K562 (cell line): ENCODE results near the gene STK11. TPM values are rescaled to one million over a fixed set of nuclear protein-coding genes. Genes with fewer than 3 reads are reported as not detected.

Experiments used
- BACH1 ChIP-seq: fragments of 200-800 bp; sonication (Bioruptor generic); IDR thresholded peaks from 2 replicates; pipeline ENCODE4 v1.6.1; 2016; ENCODE audit warnings: missing genetic modification characterization, missing compliant biosample characterization
- EP300 ChIP-seq: IDR thresholded peaks from 2 replicates; pipeline ENCODE4 v1.6.1; 2012; ENCODE audit warnings: low read length, improper control_type of control experiment
- GATAD2B ChIP-seq: fragments of 450-650 bp; IDR thresholded peaks from 2 replicates; pipeline ENCODE4 v1.6.1; 2017; ENCODE audit warnings: mild to moderate bottlenecking, borderline replicate concordance
- KAT2B ChIP-seq: IDR thresholded peaks from one replicate; pipeline ENCODE4 v1.6.1; 2012; ENCODE audit warnings: low read depth, mild to moderate bottlenecking, control low read depth, inconsistent platforms, low read length, moderate library complexity
- MCM3 ChIP-seq: fragments of 450-650 bp; IDR thresholded peaks from 2 replicates; pipeline ENCODE4 v1.6.1; 2016
- NFIX ChIP-seq: fragments of 250-450 bp; sonication (Bioruptor Pico); IDR thresholded peaks from 2 replicates; pipeline ENCODE4 v1.4.0; 2020; ENCODE audit warnings: low read depth, mild to moderate bottlenecking, moderate library complexity
- POLR2G ChIP-seq: fragments of 200-400 bp; formaldehyde crosslinking; IDR thresholded peaks from 2 replicates; pipeline ENCODE4 v1.6.1; 2017; ENCODE audit warnings: low read depth, mild to moderate bottlenecking, antibody characterized with exemption, low read length, moderate library complexity
- RNF2 ChIP-seq: sonication (generic); IDR thresholded peaks from 2 replicates; pipeline ENCODE4 v1.6.1; 2016
- XRCC5 ChIP-seq: fragments of 200-400 bp; formaldehyde crosslinking; IDR thresholded peaks from 2 replicates; pipeline ENCODE4 v1.6.1; 2017; ENCODE audit warnings: low read depth, mild to moderate bottlenecking, low read length
- ZBTB8A ChIP-seq: fragments of 450-650 bp; IDR thresholded peaks from 2 replicates; pipeline ENCODE4 v1.6.1; 2018; ENCODE audit warnings: mild to moderate bottlenecking, moderate library complexity; ENCODE audit not compliant: partially characterized antibody
- ZEB2 ChIP-seq: fragments of 450-650 bp; IDR thresholded peaks from 2 replicates; pipeline ENCODE4 v1.6.1; 2016
- ZNF212 ChIP-seq: fragments of 450-650 bp; formaldehyde crosslinking; IDR thresholded peaks from 2 replicates; pipeline ENCODE4 v1.4.0; 2020; ENCODE audit warnings: mild to moderate bottlenecking
- ZNF311 ChIP-seq: fragments of 250-450 bp; sonication (Bioruptor Pico); IDR thresholded peaks from 2 replicates; pipeline ENCODE4 v1.4.0; 2020; ENCODE audit warnings: mild to moderate bottlenecking, moderate library complexity
- ZNF431 ChIP-seq: sonication (generic); formaldehyde crosslinking; IDR thresholded peaks from 2 replicates; pipeline ENCODE4 v1.8.0; 2022; ENCODE audit warnings: mild to moderate bottlenecking, missing genetic modification reagents
- ZNF444 ChIP-seq: fragments of 250-450 bp; sonication (Bioruptor Pico); IDR thresholded peaks from 2 replicates; pipeline ENCODE4 v1.4.0; 2020; ENCODE audit warnings: mild to moderate bottlenecking, moderate library complexity
- polyA plus RNA-seq, 8 experiments: library from polyadenylated mRNA; depleted of rRNA in 4 of 8; stranded (reverse) in 5 of 8; unstranded in 3 of 8; fragments of >200 nt; fragmentation: Nextera tagmentation in 2 of 8; fragmentation: Illumina TruSeq in 1 of 8; extraction: Ambion mirVana in 2 of 8; extraction: Trizol in 1 of 8; gene quantifications; 2 replicates each; pipeline versions ENCODE4 v1.2.1 to v1.2.3, GENCODE V29; 2011 to 2014; ENCODE audit warnings: inconsistent platforms in 1 of 8, missing spikeins in 1 of 8
- total RNA-seq, 7 experiments: library from RNA; depleted of rRNA in 6 of 7; stranded (reverse); fragments of >200 nt in 6 of 7; fragmentation: Illumina TruSeq in 2 of 7; extraction: Trizol in 2 of 7; gene quantifications; 2 replicates each; pipeline versions ENCODE4 v1.2.1 to v1.2.3, GENCODE V29; 2011 to 2021; ENCODE audit warnings: low replicate concordance in 1 of 7
- TF ChIP-seq, protein P1 (sequence below): sonication (generic); formaldehyde crosslinking; IDR thresholded peaks from 2 replicates; pipeline ENCODE4 v1.8.0; 2023; ENCODE audit warnings: missing genetic modification reagents, mild to moderate bottlenecking, borderline replicate concordance
- TF ChIP-seq, protein P2 (sequence below): IDR thresholded peaks from 2 replicates; pipeline ENCODE4 v1.6.1; 2016; ENCODE audit warnings: missing genetic modification characterization, missing compliant biosample characterization
- TF ChIP-seq, protein P3 (sequence below): fragments of 450-650 bp; IDR thresholded peaks from 2 replicates; pipeline ENCODE4 v1.6.1; 2017; ENCODE audit warnings: antibody characterized with exemption
- TF ChIP-seq, protein P4 (sequence below): conservative IDR thresholded peaks from 2 replicates; pipeline ENCODE4 v1.6.1; 2011; ENCODE audit warnings: low read depth, mild to moderate bottlenecking, low read length; ENCODE audit not compliant: control insufficient read depth

The STK11 gene
- total and polyA plus RNA-seq, 9 of the 15 experiments (the other 6 are each of a cell fraction or from before 2014, with no cell fraction given): 0.15 to 96.5 (median 31.7) TPM

DNA sequence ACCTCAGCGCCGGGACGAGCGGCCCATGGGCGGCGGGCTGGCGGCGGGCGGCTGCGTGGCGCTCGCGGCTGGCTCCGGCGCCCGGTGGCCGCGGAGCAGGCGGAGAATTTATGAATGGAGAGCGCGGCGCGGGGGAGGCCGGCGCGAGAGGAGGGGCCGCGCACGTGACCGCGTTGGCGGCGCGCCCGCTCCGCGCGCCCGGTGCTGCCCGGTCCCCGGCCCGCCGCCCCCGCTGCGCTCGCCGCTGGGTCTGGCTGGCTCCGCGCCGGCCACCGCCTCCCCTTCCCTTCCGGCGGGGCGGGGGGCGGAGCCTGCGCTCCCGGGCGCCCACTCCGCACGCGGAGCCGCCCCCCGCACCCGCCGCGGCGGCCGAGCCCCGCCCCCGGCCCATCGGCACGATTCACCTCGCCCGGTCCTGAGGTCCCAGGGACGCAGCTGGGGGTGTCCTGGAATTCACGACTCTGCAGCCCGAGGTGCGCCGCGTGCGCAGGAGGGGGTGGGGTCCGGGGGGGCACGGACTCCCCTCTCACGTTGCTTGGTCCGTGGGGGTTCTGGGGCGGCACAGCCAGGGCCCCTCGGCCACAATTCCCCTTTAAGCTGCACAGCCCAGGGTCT is 32.3 kb downstream of the STK11 start, which contains the start of gene CBARP (continued):
- no peak for TF ChIP-seq ZEB2
- TF ChIP-seq KAT2B: no peak
- peak; percentile 89; the same call in 1 of the 2 replicates for TF ChIP-seq GATAD2B
- no peak for TF ChIP-seq ZBTB8A
- no peak for TF ChIP-seq ZNF431 (CRISPR knock-in tag)
- no peak for TF ChIP-seq ZNF212 (CRISPR knock-in tag)
- TF ChIP-seq XRCC5: no peak
- TF ChIP-seq POLR2G: peak; percentile 27; the same call in 1 of the 2 replicates
- TF ChIP-seq ZNF311: no peak
- TF ChIP-seq ZNF444 (CRISPR knock-in tag): no peak
- TF ChIP-seq, protein P1, sequence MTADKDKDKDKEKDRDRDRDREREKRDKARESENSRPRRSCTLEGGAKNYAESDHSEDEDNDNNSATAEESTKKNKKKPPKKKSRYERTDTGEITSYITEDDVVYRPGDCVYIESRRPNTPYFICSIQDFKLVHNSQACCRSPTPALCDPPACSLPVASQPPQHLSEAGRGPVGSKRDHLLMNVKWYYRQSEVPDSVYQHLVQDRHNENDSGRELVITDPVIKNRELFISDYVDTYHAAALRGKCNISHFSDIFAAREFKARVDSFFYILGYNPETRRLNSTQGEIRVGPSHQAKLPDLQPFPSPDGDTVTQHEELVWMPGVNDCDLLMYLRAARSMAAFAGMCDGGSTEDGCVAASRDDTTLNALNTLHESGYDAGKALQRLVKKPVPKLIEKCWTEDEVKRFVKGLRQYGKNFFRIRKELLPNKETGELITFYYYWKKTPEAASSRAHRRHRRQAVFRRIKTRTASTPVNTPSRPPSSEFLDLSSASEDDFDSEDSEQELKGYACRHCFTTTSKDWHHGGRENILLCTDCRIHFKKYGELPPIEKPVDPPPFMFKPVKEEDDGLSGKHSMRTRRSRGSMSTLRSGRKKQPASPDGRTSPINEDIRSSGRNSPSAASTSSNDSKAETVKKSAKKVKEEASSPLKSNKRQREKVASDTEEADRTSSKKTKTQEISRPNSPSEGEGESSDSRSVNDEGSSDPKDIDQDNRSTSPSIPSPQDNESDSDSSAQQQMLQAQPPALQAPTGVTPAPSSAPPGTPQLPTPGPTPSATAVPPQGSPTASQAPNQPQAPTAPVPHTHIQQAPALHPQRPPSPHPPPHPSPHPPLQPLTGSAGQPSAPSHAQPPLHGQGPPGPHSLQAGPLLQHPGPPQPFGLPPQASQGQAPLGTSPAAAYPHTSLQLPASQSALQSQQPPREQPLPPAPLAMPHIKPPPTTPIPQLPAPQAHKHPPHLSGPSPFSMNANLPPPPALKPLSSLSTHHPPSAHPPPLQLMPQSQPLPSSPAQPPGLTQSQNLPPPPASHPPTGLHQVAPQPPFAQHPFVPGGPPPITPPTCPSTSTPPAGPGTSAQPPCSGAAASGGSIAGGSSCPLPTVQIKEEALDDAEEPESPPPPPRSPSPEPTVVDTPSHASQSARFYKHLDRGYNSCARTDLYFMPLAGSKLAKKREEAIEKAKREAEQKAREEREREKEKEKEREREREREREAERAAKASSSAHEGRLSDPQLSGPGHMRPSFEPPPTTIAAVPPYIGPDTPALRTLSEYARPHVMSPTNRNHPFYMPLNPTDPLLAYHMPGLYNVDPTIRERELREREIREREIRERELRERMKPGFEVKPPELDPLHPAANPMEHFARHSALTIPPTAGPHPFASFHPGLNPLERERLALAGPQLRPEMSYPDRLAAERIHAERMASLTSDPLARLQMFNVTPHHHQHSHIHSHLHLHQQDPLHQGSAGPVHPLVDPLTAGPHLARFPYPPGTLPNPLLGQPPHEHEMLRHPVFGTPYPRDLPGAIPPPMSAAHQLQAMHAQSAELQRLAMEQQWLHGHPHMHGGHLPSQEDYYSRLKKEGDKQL (CRISPR knock-in tag): no peak
- TF ChIP-seq, protein P2, sequence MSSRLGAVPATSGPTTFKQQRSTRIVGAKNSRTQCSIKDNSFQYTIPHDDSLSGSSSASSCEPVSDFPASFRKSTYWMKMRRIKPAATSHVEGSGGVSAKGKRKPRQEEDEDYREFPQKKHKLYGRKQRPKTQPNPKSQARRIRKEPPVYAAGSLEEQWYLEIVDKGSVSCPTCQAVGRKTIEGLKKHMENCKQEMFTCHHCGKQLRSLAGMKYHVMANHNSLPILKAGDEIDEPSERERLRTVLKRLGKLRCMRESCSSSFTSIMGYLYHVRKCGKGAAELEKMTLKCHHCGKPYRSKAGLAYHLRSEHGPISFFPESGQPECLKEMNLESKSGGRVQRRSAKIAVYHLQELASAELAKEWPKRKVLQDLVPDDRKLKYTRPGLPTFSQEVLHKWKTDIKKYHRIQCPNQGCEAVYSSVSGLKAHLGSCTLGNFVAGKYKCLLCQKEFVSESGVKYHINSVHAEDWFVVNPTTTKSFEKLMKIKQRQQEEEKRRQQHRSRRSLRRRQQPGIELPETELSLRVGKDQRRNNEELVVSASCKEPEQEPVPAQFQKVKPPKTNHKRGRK (tag): no peak
- no peak for TF ChIP-seq BACH1 (tag)
- TF ChIP-seq, protein P3, sequence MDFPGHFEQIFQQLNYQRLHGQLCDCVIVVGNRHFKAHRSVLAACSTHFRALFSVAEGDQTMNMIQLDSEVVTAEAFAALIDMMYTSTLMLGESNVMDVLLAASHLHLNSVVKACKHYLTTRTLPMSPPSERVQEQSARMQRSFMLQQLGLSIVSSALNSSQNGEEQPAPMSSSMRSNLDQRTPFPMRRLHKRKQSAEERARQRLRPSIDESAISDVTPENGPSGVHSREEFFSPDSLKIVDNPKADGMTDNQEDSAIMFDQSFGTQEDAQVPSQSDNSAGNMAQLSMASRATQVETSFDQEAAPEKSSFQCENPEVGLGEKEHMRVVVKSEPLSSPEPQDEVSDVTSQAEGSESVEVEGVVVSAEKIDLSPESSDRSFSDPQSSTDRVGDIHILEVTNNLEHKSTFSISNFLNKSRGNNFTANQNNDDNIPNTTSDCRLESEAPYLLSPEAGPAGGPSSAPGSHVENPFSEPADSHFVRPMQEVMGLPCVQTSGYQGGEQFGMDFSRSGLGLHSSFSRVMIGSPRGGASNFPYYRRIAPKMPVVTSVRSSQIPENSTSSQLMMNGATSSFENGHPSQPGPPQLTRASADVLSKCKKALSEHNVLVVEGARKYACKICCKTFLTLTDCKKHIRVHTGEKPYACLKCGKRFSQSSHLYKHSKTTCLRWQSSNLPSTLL: no peak
- TF ChIP-seq NFIX: no peak
- TF ChIP-seq RNF2: no peak
- no peak for TF ChIP-seq EP300
- TF ChIP-seq, protein P4, sequence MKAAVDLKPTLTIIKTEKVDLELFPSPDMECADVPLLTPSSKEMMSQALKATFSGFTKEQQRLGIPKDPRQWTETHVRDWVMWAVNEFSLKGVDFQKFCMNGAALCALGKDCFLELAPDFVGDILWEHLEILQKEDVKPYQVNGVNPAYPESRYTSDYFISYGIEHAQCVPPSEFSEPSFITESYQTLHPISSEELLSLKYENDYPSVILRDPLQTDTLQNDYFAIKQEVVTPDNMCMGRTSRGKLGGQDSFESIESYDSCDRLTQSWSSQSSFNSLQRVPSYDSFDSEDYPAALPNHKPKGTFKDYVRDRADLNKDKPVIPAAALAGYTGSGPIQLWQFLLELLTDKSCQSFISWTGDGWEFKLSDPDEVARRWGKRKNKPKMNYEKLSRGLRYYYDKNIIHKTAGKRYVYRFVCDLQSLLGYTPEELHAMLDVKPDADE: peak; percentile 30; the same call in 1 of the 2 replicates
- TF ChIP-seq MCM3: no peak
